B cell (primary cell): Measurements from ENCODE around the gene UTP15. TPM values are rescaled to one million over a fixed set of nuclear protein-coding genes. Genes with fewer than 3 reads are reported as not detected.

Source experiments
- ATAC-seq: fragments of 200-7000 bp; cut with Tn5 transposase; one replicate; pipeline ENCODE4 v1.10.0; 2021; ENCODE audit warnings: low read depth, mild to moderate bottlenecking, moderate number of reproducible peaks, moderate library complexity
- CTCF ChIA-PET: fragments of 350-600 bp; sonication (Branson Sonifier 250); formaldehyde crosslinking; loops from one replicate; lab custom pipeline; 2021; ENCODE audit warnings: antibody characterized with exemption, inconsistent platforms; lab: Charles Lee
- POLR2A ChIA-PET: fragments of 350-600 bp; sonication (Branson Sonifier 250); formaldehyde crosslinking; loops from one replicate; lab custom pipeline; 2021; ENCODE audit warnings: antibody characterized with exemption; lab: Charles Lee
- DNase-seq: peaks from one replicate; pipeline ENCODE4 v3.0.0; 2013
- H2AFZ ChIP-seq: 2 replicates; pipeline ENCODE4 v1.6.1; 2012; ENCODE audit warnings: mild to moderate bottlenecking, low read depth, low read length; ENCODE audit not compliant: insufficient read depth, poor library complexity, severe bottlenecking
- H3K27ac ChIP-seq, 2 donors: 1 replicate in 1 of 2; 2 replicates in 1 of 2; pipeline ENCODE4 v1.5.1; 2012 to 2013; ENCODE audit warnings: low read length in 2 of 2, mild to moderate bottlenecking in 2 of 2, moderate library complexity in 1 of 2
- H3K27me3 ChIP-seq, 4 experiments: fragments of 200-600 bp in 1 of 4; sonication (generic) in 1 of 4; replicated peaks in 1 of 4; 1 replicate in 2 of 4; 2 replicates in 2 of 4; pipeline versions ENCODE4 v1.6.1 to v1.7.0; 2013 to 2016; ENCODE audit warnings: low read length in 3 of 4, mild to moderate bottlenecking in 2 of 4, mixed read lengths in 1 of 4, moderate library complexity in 1 of 4; ENCODE audit not compliant: insufficient read depth in 4 of 4, control insufficient read depth in 3 of 4; ENCODE audit errors: control extremely low read depth in 1 of 4
- H3K36me3 ChIP-seq, 2 experiments: replicated peaks in 1 of 2; 1 replicate in 1 of 2; 2 replicates in 1 of 2; pipeline versions ENCODE4 v1.6.1 to v1.7.1; 2013; ENCODE audit warnings: low read length in 1 of 2; ENCODE audit not compliant: insufficient read depth in 2 of 2, control insufficient read depth in 1 of 2; ENCODE audit errors: control extremely low read depth in 1 of 2, extremely low read depth in 1 of 2
- H3K4me1 ChIP-seq, 2 donors: fragments of 200-600 bp in 1 of 2; sonication (generic) in 1 of 2; 1 replicate in 1 of 2; 2 replicates in 1 of 2; pipeline versions ENCODE4 v1.5.1 to v1.6.1; 2013 to 2017; ENCODE audit warnings: low read length in 2 of 2; ENCODE audit not compliant: control insufficient read depth in 2 of 2, insufficient read depth in 2 of 2
- H3K4me2 ChIP-seq: replicated peaks from 2 replicates; pipeline ENCODE3; 2012; ENCODE audit warnings: mild to moderate bottlenecking, low read depth, low read length; ENCODE audit not compliant: poor library complexity, severe bottlenecking
- H3K4me3 ChIP-seq, 5 experiments: fragments of 200-600 bp in 1 of 5; sonication (generic) in 1 of 5; 1 replicate in 3 of 5; 2 replicates in 2 of 5; pipeline versions ENCODE4 v1.5.1 to v1.7.0; 2011 to 2016; ENCODE audit warnings: low read length in 4 of 5, mild to moderate bottlenecking in 4 of 5, low read depth in 2 of 5, control low read depth in 1 of 5, moderate library complexity in 1 of 5; ENCODE audit not compliant: insufficient read depth in 1 of 5; ENCODE audit errors: control extremely low read depth in 1 of 5, extremely low read depth in 1 of 5
- H3K79me2 ChIP-seq: fragments of 200-600 bp; sonication (generic); one replicate; pipeline ENCODE4 v1.6.0; 2016; ENCODE audit warnings: low read length; ENCODE audit not compliant: control insufficient read depth, insufficient read depth
- H3K9ac ChIP-seq: fragments of 200-600 bp; sonication (generic); 2 replicates; pipeline ENCODE4 v1.6.1; 2017; ENCODE audit warnings: mild to moderate bottlenecking, low read length, moderate library complexity
- H3K9me3 ChIP-seq, 3 donors: one replicate each; pipeline versions ENCODE4 v1.6.1 to v1.7.1; 2013; ENCODE audit warnings: low read length in 2 of 3; ENCODE audit not compliant: control insufficient read depth in 2 of 3, insufficient read depth in 1 of 3; ENCODE audit errors: control extremely low read depth in 1 of 3
- H4K20me1 ChIP-seq: 2 replicates; pipeline ENCODE4 v1.6.0; 2012; ENCODE audit warnings: mild to moderate bottlenecking, low read length; ENCODE audit not compliant: insufficient read depth, control insufficient read depth, poor library complexity, severe bottlenecking
- H3K27ac Mint-ChIP-seq: one replicate; pipeline ENCODE4 v1.8.0; 2021; ENCODE audit warnings: mixed read lengths
- H3K27me3 Mint-ChIP-seq: one replicate; pipeline ENCODE4 v1.8.0; 2021; ENCODE audit warnings: mixed read lengths
- H3K4me1 Mint-ChIP-seq: one replicate; pipeline ENCODE4 v1.8.0; 2021; ENCODE audit warnings: mixed read lengths
- H3K4me3 Mint-ChIP-seq: one replicate; pipeline ENCODE4 v1.8.0; 2021; ENCODE audit warnings: mixed read lengths
- H3K9me3 Mint-ChIP-seq: one replicate; pipeline ENCODE4 v1.8.0; 2022; ENCODE audit warnings: mixed read lengths; ENCODE audit not compliant: insufficient read depth
- EZH2 ChIP-seq: IDR thresholded peaks from 2 replicates; pipeline ENCODE4 v1.6.1; 2012; ENCODE audit warnings: borderline replicate concordance, low read depth, mild to moderate bottlenecking, moderate library complexity, low read length; ENCODE audit not compliant: insufficient read depth, poor library complexity, severe bottlenecking
- WGBS: methylation state at CpG from one replicate; pipeline ENCODE4 v1.1.5; 2013; ENCODE audit warnings: missing lambda C conversion rate; ENCODE audit not compliant: insufficient coverage; 5-methylcytosine and 5-hydroxymethylcytosine counted together
- intact Hi-C: fragments of 100-400 bp; cut with micrococcal nuclease; formaldehyde crosslinking; loops from one replicate; pipeline ENCODE4 v1.10.0; 2022
- polyA plus RNA-seq: library from polyadenylated mRNA; depleted of rRNA; stranded (reverse); fragments of >200 nt; gene quantifications from 2 replicates; pipeline ENCODE4 v1.2.3, GENCODE V29; 2012
- total RNA-seq, 2 donors: library from RNA; stranded (reverse); fragments of 120-200 nt in 1 of 2; gene quantifications; 1 replicate in 1 of 2; 2 replicates in 1 of 2; pipeline versions ENCODE4 v1.2.3 to v1.2.4, GENCODE V29; 2013 to 2022
- TF ChIP-seq, protein P1 (sequence below): fragments of 200-600 bp; IDR thresholded peaks from one replicate; pipeline ENCODE4 v1.8.0; 2022; ENCODE audit warnings: antibody characterized with exemption, mild to moderate bottlenecking

UTP15 gene
- total and polyA plus RNA-seq, 2 donors (not counting 1 experiment from before 2014, with no cell fraction given), result 17.1 to 25.3 TPM

DNA sequence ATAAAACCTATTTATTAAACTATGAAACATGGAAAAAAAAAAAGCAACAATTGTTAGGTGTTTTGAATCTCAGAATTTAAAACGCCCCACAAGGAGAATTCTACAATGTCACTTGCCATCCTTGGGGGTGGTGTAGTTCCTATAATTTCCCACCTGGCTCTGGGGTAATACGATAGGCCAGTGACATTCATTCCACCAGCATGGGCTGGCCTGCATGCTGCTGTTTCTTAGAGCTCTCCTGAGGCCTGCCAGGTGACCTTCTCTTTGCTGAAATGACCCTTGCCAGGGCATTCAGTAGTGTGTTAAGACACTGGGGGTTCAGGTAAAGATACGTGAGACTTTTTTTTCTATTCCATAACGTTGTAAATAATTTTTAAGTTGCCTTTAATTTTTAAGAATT is 50.4 kb downstream of the UTP15 start:
- Histone ChIP-seq H3K27me3 (peaks cover 0 to 7% (median 0%) of the 10 kb centered on the region in 4 experiments), H4K20me1 (no peaks in the 10 kb centered on the region), H3K9me3 (no peaks in the 10 kb centered on the region), H2AFZ (no peak overlapping the region), H3K4me3 (no peak overlapping the region), H3K36me3 (no peaks in the 10 kb centered on the region), H3K79me2 (no peaks in the 10 kb centered on the region), H3K4me2 (no peak overlapping the region), H3K4me1 (no peaks in the 10 kb centered on the region), H3K27ac (no peak overlapping the region), H3K9ac (no peak overlapping the region)
- no peak overlapping the region for H3K4me3 Mint-ChIP-seq
- peaks cover 39% of the 10 kb centered on the region for H3K27me3 Mint-ChIP-seq
- no peaks in the 10 kb centered on the region for H3K4me1 Mint-ChIP-seq
- DNase-seq (no peak), ATAC-seq (no peak)
- intact Hi-C loops, result no loop called here
- 93% methylated on average over 1 of the region's 4 CpGs for WGBS
- H3K9me3 Mint-ChIP-seq, result peaks cover under 1% of the 10 kb centered on the region
- TF ChIP-seq, protein P1, sequence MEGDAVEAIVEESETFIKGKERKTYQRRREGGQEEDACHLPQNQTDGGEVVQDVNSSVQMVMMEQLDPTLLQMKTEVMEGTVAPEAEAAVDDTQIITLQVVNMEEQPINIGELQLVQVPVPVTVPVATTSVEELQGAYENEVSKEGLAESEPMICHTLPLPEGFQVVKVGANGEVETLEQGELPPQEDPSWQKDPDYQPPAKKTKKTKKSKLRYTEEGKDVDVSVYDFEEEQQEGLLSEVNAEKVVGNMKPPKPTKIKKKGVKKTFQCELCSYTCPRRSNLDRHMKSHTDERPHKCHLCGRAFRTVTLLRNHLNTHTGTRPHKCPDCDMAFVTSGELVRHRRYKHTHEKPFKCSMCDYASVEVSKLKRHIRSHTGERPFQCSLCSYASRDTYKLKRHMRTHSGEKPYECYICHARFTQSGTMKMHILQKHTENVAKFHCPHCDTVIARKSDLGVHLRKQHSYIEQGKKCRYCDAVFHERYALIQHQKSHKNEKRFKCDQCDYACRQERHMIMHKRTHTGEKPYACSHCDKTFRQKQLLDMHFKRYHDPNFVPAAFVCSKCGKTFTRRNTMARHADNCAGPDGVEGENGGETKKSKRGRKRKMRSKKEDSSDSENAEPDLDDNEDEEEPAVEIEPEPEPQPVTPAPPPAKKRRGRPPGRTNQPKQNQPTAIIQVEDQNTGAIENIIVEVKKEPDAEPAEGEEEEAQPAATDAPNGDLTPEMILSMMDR, result no peak
- TF ChIP-seq EZH2, result no peak
- no peak overlapping the region for H3K27ac Mint-ChIP-seq
- POLR2A ChIA-PET, result no interaction called here
- CTCF ChIA-PET, result no interaction called here

DNA sequence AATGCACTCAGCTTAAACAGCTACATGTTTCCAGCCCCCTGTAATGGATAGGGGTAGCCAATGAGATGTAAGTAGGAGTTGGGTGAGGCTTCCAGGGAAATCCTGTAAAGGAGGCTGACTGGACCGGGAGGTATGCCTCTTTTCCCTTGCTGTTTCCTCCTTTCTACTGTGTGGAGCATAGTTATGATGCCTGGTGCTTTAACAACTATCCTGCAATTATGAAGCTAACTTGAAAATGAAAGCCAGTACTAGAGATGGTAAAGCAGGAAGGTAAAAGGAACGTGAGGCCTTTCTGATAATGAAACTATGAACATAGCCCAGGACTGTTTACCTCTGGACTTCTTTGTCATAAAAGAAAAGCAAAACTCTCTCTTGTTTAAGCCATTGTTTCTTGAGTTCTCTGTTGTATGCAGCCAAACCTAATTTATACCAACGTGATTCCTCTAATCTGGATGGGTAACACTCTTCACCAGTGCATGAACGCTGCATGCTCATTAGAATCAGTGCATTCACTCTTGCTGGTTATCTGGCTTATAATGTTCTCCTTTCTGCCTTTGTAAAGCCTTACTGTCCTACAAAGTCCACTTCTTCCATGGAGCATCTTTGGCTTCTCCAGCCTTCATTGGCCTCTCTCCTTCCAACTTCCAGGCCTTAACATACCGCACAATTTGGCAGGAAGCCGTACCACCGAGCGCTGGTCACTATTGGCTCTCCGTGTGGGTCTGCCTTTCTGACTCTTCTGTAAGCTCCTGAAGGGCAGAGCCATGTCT is 52.2 kb downstream of the UTP15 start:
- intact Hi-C loops, result no loop called here
- DNase-seq, result no peak
- Histone ChIP-seq H3K9me3 (no peaks in the 10 kb centered on the region), H3K27me3 (peaks cover 0 to 4% (median 0%) of the 10 kb centered on the region in 4 experiments), H3K36me3 (no peaks in the 10 kb centered on the region), H3K4me1 (no peaks in the 10 kb centered on the region), H2AFZ (no peak overlapping the region), H3K4me3 (no peak overlapping the region), H3K9ac (no peak overlapping the region), H4K20me1 (no peaks in the 10 kb centered on the region), H3K4me2 (no peak overlapping the region), H3K27ac (no peak overlapping the region), H3K79me2 (no peaks in the 10 kb centered on the region)
- Mint-ChIP-seq H3K27ac (no peak overlapping the region), H3K27me3 (peaks cover 43% of the 10 kb centered on the region), H3K4me3 (no peak overlapping the region), H3K4me1 (no peaks in the 10 kb centered on the region), H3K9me3 (no peaks in the 10 kb centered on the region)
- ChIA-PET POLR2A (interaction anchor here (0.5 kb wide), 1 partner anchor 19 kb away, joined by 5 read pairs; no protein-coding TSS in a partner anchor), CTCF (no interaction called here)
- TF ChIP-seq EZH2, result no peak
- TF ChIP-seq, protein P1, result no peak
- WGBS, result 82% methylated on average over 7 of the region's 9 CpGs
- ATAC-seq, result no peak
